HepG2 (cell line): ENCODE data around the gene RINL. TPM values are rescaled to one million over a fixed set of nuclear protein-coding genes. Genes with fewer than 3 reads are reported as not detected.
A peak's percentile ranks its signal among the peaks of the same experiment; 100 is the strongest.

Source experiments
- ATAC-seq: fragments of 200-7000 bp; cut with Tn5 transposase; 3 replicates; pipeline ENCODE4 v1.9.1; 2020; ENCODE audit warnings: mild to moderate bottlenecking, moderate library complexity
- BruUV-seq: library from RNA; stranded (reverse); fragments of 400-500 nt; replicated peaks from 2 replicates; lab custom pipeline; 2021; lab: Mats Ljungman, UMichigan
- CTCF ChIA-PET: fragments of 300-600 bp; formaldehyde crosslinking; extraction: SDS; loops from one replicate; lab custom pipeline; 2021; ENCODE audit warnings: low total read pairs, inconsistent platforms, low intra/inter-chr PET ratio; lab: Yijun Ruan, JAX
- POLR2A ChIA-PET: fragments of 350-600 bp; sonication (Branson Sonifier 250); formaldehyde crosslinking; loops from one replicate; lab custom pipeline; 2020; ENCODE audit warnings: antibody characterized with exemption, inconsistent platforms; lab: Yijun Ruan, JAX
- DNase-seq: peaks from one replicate; pipeline ENCODE4 v3.0.0-alpha.2; 2015; ENCODE audit warnings: low spot score
- FAIRE-seq: peaks from 3 replicates; lab custom pipeline; 2011; peaks lifted over from hg19 to GRCh38; lab: Jason Lieb, UNC
- H2AFZ ChIP-seq: one replicate; pipeline ENCODE4 v1.6.1; 2011; ENCODE audit warnings: low read length, inconsistent platforms
- H3K27ac ChIP-seq: fragments of 300-600 bp; 3 replicates; pipeline ENCODE4 v1.8.0; 2011; ENCODE audit warnings: mixed run types, mild to moderate bottlenecking, mixed read lengths, low read length, inconsistent platforms; ENCODE audit not compliant: insufficient read depth; ENCODE audit errors: extremely low read length
- H3K27me3 ChIP-seq, 2 experiments: fragments of 200-600 bp in 1 of 2; 2 replicates in 1 of 2; 3 replicates in 1 of 2; pipeline versions ENCODE4 v1.6.0 to v1.8.0; 2011; ENCODE audit warnings: low read length in 2 of 2, mild to moderate bottlenecking in 2 of 2, moderate library complexity in 2 of 2, inconsistent platforms in 1 of 2; ENCODE audit not compliant: insufficient read depth in 2 of 2, control insufficient read depth in 1 of 2
- H3K36me3 ChIP-seq, 2 experiments: fragments of 200-600 bp in 1 of 2; replicated peaks in 1 of 2; 2 replicates in 1 of 2; 3 replicates in 1 of 2; pipeline versions ENCODE4 v1.5.1 to v1.8.0; 2011; ENCODE audit warnings: low read length in 2 of 2, inconsistent platforms in 1 of 2; ENCODE audit not compliant: insufficient read depth in 2 of 2, control insufficient read depth in 1 of 2
- H3K4me1 ChIP-seq: 2 replicates; pipeline ENCODE4 v1.5.1; 2012; ENCODE audit warnings: low read length, inconsistent platforms; ENCODE audit not compliant: insufficient read depth
- H3K4me2 ChIP-seq: 2 replicates; pipeline ENCODE4 v1.6.0; 2011; ENCODE audit warnings: low read depth, low read length, inconsistent platforms
- H3K4me3 ChIP-seq, 3 experiments: fragments of 200-600 bp in 1 of 3; sonication (generic), shearing (Covaris generic) in 1 of 3; replicated peaks in 1 of 3; 2 replicates each; pipeline ENCODE4 v1.5.1; 2011 to 2016; ENCODE audit warnings: low read length in 3 of 3, inconsistent platforms in 2 of 3, low read depth in 2 of 3, mild to moderate bottlenecking in 2 of 3, control low read depth in 1 of 3, mixed read lengths in 1 of 3; ENCODE audit not compliant: insufficient read depth in 1 of 3
- H3K79me2 ChIP-seq: one replicate; pipeline ENCODE4 v1.6.1; 2011; ENCODE audit warnings: low read length, inconsistent platforms; ENCODE audit not compliant: insufficient read depth
- H3K9ac ChIP-seq: 2 replicates; pipeline ENCODE4 v1.6.0; 2011; ENCODE audit warnings: mild to moderate bottlenecking, low read depth, low read length, inconsistent platforms; ENCODE audit not compliant: insufficient read depth
- H3K9me3 ChIP-seq: 2 replicates; pipeline ENCODE4 v1.5.1; 2012; ENCODE audit warnings: mild to moderate bottlenecking, low read length
- H4K20me1 ChIP-seq: 2 replicates; pipeline ENCODE4 v1.6.0; 2011; ENCODE audit warnings: inconsistent platforms, mild to moderate bottlenecking, low read length, moderate library complexity; ENCODE audit not compliant: insufficient read depth
- AGO2 ChIP-seq: fragments of 200-400 bp; formaldehyde crosslinking; optimal IDR thresholded peaks from 2 replicates; pipeline ENCODE3; 2017; ENCODE audit warnings: mild to moderate bottlenecking, low read depth, low read length, moderate library complexity
- CREM ChIP-seq, 2 experiments: sonication (generic) in 1 of 2; formaldehyde crosslinking in 1 of 2; IDR thresholded peaks; 2 replicates each; pipeline versions ENCODE4 v1.4.0 to v1.6.1; 2016 to 2020; ENCODE audit warnings: antibody characterized with exemption in 1 of 2, mild to moderate bottlenecking in 1 of 2, missing genetic modification reagents in 1 of 2
- FOXK2 ChIP-seq: fragments of 450-650 bp; IDR thresholded peaks from 2 replicates; pipeline ENCODE4 v1.6.1; 2016
- KAT7 ChIP-seq: IDR thresholded peaks from 2 replicates; pipeline ENCODE4 v1.6.1; 2018; ENCODE audit warnings: borderline replicate concordance, missing compliant biosample characterization
- MAZ ChIP-seq, 2 experiments: sonication (generic) in 1 of 2; formaldehyde crosslinking in 1 of 2; IDR thresholded peaks; 2 replicates each; pipeline versions ENCODE4 v1.5.0 to v1.6.1; 2012 to 2020; ENCODE audit warnings: low read depth in 2 of 2, mild to moderate bottlenecking in 2 of 2, borderline replicate concordance in 1 of 2, improper control_type of control experiment in 1 of 2, low read length in 1 of 2, missing genetic modification reagents in 1 of 2, moderate library complexity in 1 of 2
- NCOA5 ChIP-seq: sonication (generic); formaldehyde crosslinking; IDR thresholded peaks from 2 replicates; pipeline ENCODE4 v1.4.0; 2020; ENCODE audit warnings: missing genetic modification reagents
- TOE1 ChIP-seq: sonication (generic); formaldehyde crosslinking; IDR thresholded peaks from 2 replicates; pipeline ENCODE4 v1.4.0; 2020; ENCODE audit warnings: mild to moderate bottlenecking, missing genetic modification reagents
- ZBTB40 ChIP-seq, 2 experiments: fragments of 450-650 bp in 1 of 2; sonication (generic) in 1 of 2; formaldehyde crosslinking in 1 of 2; IDR thresholded peaks; 2 replicates each; pipeline versions ENCODE4 v1.6.1 to v1.8.0; 2016 to 2022; ENCODE audit warnings: antibody characterized with exemption in 1 of 2, mild to moderate bottlenecking in 1 of 2, missing genetic modification reagents in 1 of 2
- WGBS: methylation state at CpG from one replicate; pipeline ENCODE4 v1.1.6; 2017; ENCODE audit warnings: low lambda C conversion rate; 5-methylcytosine and 5-hydroxymethylcytosine counted together
- in situ Hi-C: cut with HindIII; loops from 2 replicates; pipeline ENCODE4 v1.10.0; 2017; ENCODE audit warnings: low pct_unique_long_range_greater_than_20kb; ENCODE audit not compliant: extremely low pct_ligation_motif_present
- intact Hi-C: fragments of 100-400 bp; cut with micrococcal nuclease; formaldehyde crosslinking; loops from one replicate; pipeline ENCODE4 v1.10.0; 2022; ENCODE audit not compliant: unreplicated experiment
- polyA plus RNA-seq, 8 experiments: library from polyadenylated mRNA; depleted of rRNA in 3 of 8; stranded (reverse) in 7 of 8; unstranded in 1 of 8; fragments of >200 nt; fragmentation: Illumina TruSeq in 4 of 8; extraction: Trizol in 4 of 8; gene quantifications; 2 replicates each; pipeline versions ENCODE4 v1.2.1 to v1.2.3, GENCODE V29; 2011 to 2016; ENCODE audit warnings: low read depth in 4 of 8, missing spikeins in 1 of 8, mixed read lengths in 1 of 8; ENCODE audit not compliant: insufficient read depth in 1 of 8
- total RNA-seq, 5 experiments: library from RNA; depleted of rRNA; stranded (reverse); fragments of >200 nt; fragmentation: Illumina TruSeq; extraction: Trizol; gene quantifications; 2 replicates each; pipeline ENCODE4 v1.2.3, GENCODE V29; 2016; ENCODE audit warnings: low read depth in 1 of 5

The RINL gene
- total and polyA plus RNA-seq, 2 of the 13 experiments (the other 11 are each of a cell fraction or from before 2014, with no cell fraction given): 11.4 to 18.0 TPM

- 93% methylated on average over 15 of the region's 29 CpGs for WGBS
- no peaks in the 10 kb centered on the region for H3K27me3 ChIP-seq
- no peaks in the 10 kb centered on the region for H3K9me3 ChIP-seq
- DNase-seq (no peak), FAIRE-seq (no peak)
- POLR2A ChIA-PET: no interaction called here
- H3K4me2 ChIP-seq: no peak overlapping the region
- no peaks in the 10 kb centered on the region for H4K20me1 ChIP-seq
- no peak overlapping the region for H3K9ac ChIP-seq
- in situ Hi-C loops: loop anchor here (25.0 kb wide), 1 partner anchor 170 kb away; the partner anchor contains the start of gene CAPN12
- no TSS peak for BruUV-seq
- TF ChIP-seq AGO2: peak; percentile 35
- TF ChIP-seq MAZ (IDR thresholded peaks at IDR 0.05; ENCODE audit: borderline replicate concordance, low read depth, low read length): no peak
- TF ChIP-seq MAZ (CRISPR knock-in tag; IDR thresholded peaks at IDR 0.05; ENCODE audit: low read depth): no peak
- TF ChIP-seq, all 625 proteins: peak for 1
- CTCF ChIA-PET: no interaction called here
- no peak overlapping the region for H2AFZ ChIP-seq
- H3K4me1 ChIP-seq: 0 out of 2 replicates have a peak, but pooled peaks cover 10% of the 10 kb centered on the region
- no peak overlapping the region for H3K4me3 ChIP-seq
- H3K79me2 ChIP-seq: no peaks in the 10 kb centered on the region
- H3K36me3 ChIP-seq: peaks cover 4 to 12% of the 10 kb centered on the region in 2 experiments; a peak in 3 of 5 replicates
- no peak overlapping the region for H3K27ac ChIP-seq
- intact Hi-C loops: no loop called here
- ATAC-seq: no peak
Measured at GRCh38 chr19:38907227-38907626, 29.2 kb upstream of the RINL start.

GRCh38 chr19:38905620-38906019 is 27.5 kb upstream of the RINL start:
- Histone ChIP-seq H3K4me1 (peaks cover 21% of the 10 kb centered on the region), H3K79me2 (peaks cover 1% of the 10 kb centered on the region), H3K27ac (no peak overlapping the region), H3K9ac (no peak overlapping the region), H3K4me3 (no peak overlapping the region), H3K36me3 (peaks cover 4 to 12% of the 10 kb centered on the region in 2 experiments; a peak in 3 of 5 replicates), H3K9me3 (no peaks in the 10 kb centered on the region), H3K27me3 (no peaks in the 10 kb centered on the region), H3K4me2 (no peak overlapping the region), H2AFZ (no peak overlapping the region), H4K20me1 (no peaks in the 10 kb centered on the region)
- in situ Hi-C loops: loop anchor here (25.0 kb wide), 1 partner anchor 168 kb away; the partner anchor contains the start of gene CAPN12
- intact Hi-C loops: no loop called here
- ChIA-PET POLR2A (interaction anchor here (0.6 to 1.2 kb wide), 3 partner anchors 12 to 36 kb away, joined by 3 to 4 read pairs (median 4); partner anchors contain the start of genes MRPS12 and SARS2), CTCF (no interaction called here)
- DNase-seq (no peak), ATAC-seq (no peak), FAIRE-seq (no peak)
- no TSS peak for BruUV-seq
- WGBS: 100% methylated on average over 3 of the region's 4 CpGs
- TF ChIP-seq NCOA5 (CRISPR knock-in tag) (no peak), ZBTB40 (IDR thresholded peaks at IDR 0.05) (no peak), ZBTB40 (CRISPR knock-in tag; IDR thresholded peaks at IDR 0.05) (no peak), CREM (IDR thresholded peaks at IDR 0.05) (no peak), CREM (CRISPR knock-in tag; IDR thresholded peaks at IDR 0.05) (no peak), KAT7 (CRISPR knock-in tag) (no peak), TOE1 (CRISPR knock-in tag) (no peak), FOXK2 (no peak)
